CD4-positive, alpha-beta memory T cell (primary cell): ENCODE data around the gene NR2C2. TPM values are rescaled to one million over a fixed set of nuclear protein-coding genes. Genes with fewer than 3 reads are reported as not detected.

Source experiments
- CTCF ChIA-PET: fragments of 350-600 bp; sonication (Branson Sonifier 250); formaldehyde crosslinking; loops from one replicate; lab custom pipeline; 2021; ENCODE audit warnings: inconsistent platforms; ENCODE audit not compliant: partially characterized antibody; lab: Charles Lee
- POLR2A ChIA-PET: fragments of 350-600 bp; sonication (Branson Sonifier 250); formaldehyde crosslinking; loops from one replicate; lab custom pipeline; 2021; ENCODE audit not compliant: partially characterized antibody; lab: Charles Lee
- DNase-seq, 5 donors: peaks; one replicate each; pipeline versions ENCODE4 v3.0.0 to v3.0.0-alpha.2; 2020 to 2022; ENCODE audit warnings: mixed read lengths in 1 of 5
- H3K27ac ChIP-seq: one replicate; pipeline ENCODE4 v1.7.0; 2013; ENCODE audit warnings: low read depth, low read length
- H3K27me3 ChIP-seq: 2 replicates; pipeline ENCODE4 v1.7.0; 2013; ENCODE audit warnings: mild to moderate bottlenecking, low read length, moderate library complexity; ENCODE audit not compliant: insufficient read depth
- H3K36me3 ChIP-seq: 2 replicates; pipeline ENCODE4 v1.7.0; 2013; ENCODE audit warnings: mild to moderate bottlenecking, low read length, moderate library complexity; ENCODE audit not compliant: insufficient read depth
- H3K4me1 ChIP-seq: 2 replicates; pipeline ENCODE4 v1.7.0; 2013; ENCODE audit warnings: mild to moderate bottlenecking, low read length, moderate library complexity; ENCODE audit not compliant: insufficient read depth
- H3K4me3 ChIP-seq, 2 donors: one replicate each; pipeline ENCODE4 v1.7.0; 2013; ENCODE audit warnings: low read length in 2 of 2, mild to moderate bottlenecking in 1 of 2
- H3K9me3 ChIP-seq, 2 donors: one replicate each; pipeline ENCODE4 v1.7.0; 2013; ENCODE audit warnings: low read length in 2 of 2, control low read depth in 1 of 2; ENCODE audit not compliant: control insufficient read depth in 1 of 2
- H3K27ac Mint-ChIP-seq, 7 donors: one replicate each; pipeline ENCODE4 v1.8.0; 2020 to 2021; ENCODE audit warnings: mixed read lengths in 7 of 7, mild to moderate bottlenecking in 6 of 7, inconsistent platforms in 3 of 7, moderate library complexity in 3 of 7
- H3K27me3 Mint-ChIP-seq, 2 donors: one replicate each; pipeline ENCODE4 v1.8.0; 2020 to 2021; ENCODE audit warnings: mixed read lengths in 2 of 2
- H3K36me3 Mint-ChIP-seq, 2 donors: one replicate each; pipeline ENCODE4 v1.8.0; 2020 to 2021; ENCODE audit warnings: mixed read lengths in 2 of 2, inconsistent platforms in 1 of 2, mild to moderate bottlenecking in 1 of 2
- H3K4me1 Mint-ChIP-seq, 4 donors: one replicate each; pipeline ENCODE4 v1.8.0; 2020 to 2021; ENCODE audit warnings: mixed read lengths in 4 of 4, mild to moderate bottlenecking in 1 of 4
- H3K4me3 Mint-ChIP-seq, 8 donors: one replicate each; pipeline ENCODE4 v1.8.0; 2020 to 2021; ENCODE audit warnings: mixed read lengths in 8 of 8, mild to moderate bottlenecking in 7 of 8, moderate library complexity in 6 of 8, inconsistent platforms in 3 of 8
- H3K9me3 Mint-ChIP-seq, 8 donors: one replicate each; pipeline ENCODE4 v1.8.0; 2020 to 2021; ENCODE audit warnings: mixed read lengths in 8 of 8, mild to moderate bottlenecking in 5 of 8, inconsistent platforms in 3 of 8, moderate library complexity in 1 of 8
- intact Hi-C: fragments of 100-400 bp; cut with micrococcal nuclease; formaldehyde crosslinking; loops from one replicate; pipeline ENCODE4 v1.15.1; 2023
- polyA plus RNA-seq, 2 donors: library from polyadenylated mRNA; unstranded; fragments of 300-500 nt; fragmentation: Illumina TruSeq; gene quantifications; one replicate each; pipeline ENCODE4 v1.2.3, GENCODE V29; 2021
- total RNA-seq, 2 experiments: library from RNA; stranded (reverse); gene quantifications; one replicate each; pipeline ENCODE4 v1.2.3, GENCODE V29; 2021

The NR2C2 gene
- total and polyA plus RNA-seq, 4 experiments from 2014 or later = 5.5 to 103 (median 54.9) TPM

DNA sequence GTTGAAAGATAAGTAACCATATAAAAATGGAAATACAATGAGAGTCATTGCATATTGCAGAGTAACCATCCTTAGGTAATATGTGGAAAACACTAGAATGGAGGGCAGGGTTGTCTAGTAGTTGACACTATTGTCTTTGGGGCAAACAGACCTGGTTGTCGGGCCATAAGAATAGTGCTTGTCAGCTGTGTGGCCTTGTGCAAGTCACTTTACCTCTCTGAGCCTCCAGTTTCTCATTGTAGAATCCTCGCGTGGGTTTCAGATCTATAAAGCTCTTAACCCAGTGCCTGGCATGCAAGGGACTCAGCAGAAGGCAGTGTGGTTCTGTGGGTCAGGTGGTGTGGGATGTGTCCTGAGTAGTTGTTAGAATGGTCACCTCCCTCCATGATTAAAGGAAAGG, 85.7 kb downstream of the NR2C2 start:
- H3K27me3 ChIP-seq = no peaks in the 10 kb centered on the region
- Mint-ChIP-seq H3K27me3 (no peaks in the 10 kb centered on the region), H3K36me3 (peaks cover 50 to 86% of the 10 kb centered on the region in 2 donors), H3K4me1 (no peaks in the 10 kb centered on the region), H3K9me3 (no peaks in the 10 kb centered on the region), H3K4me3 (no peak overlapping the region), H3K27ac (peak overlapping the region in 4 of 7 donors; percentile 41 to 83 (median 66))
- no peak for DNase-seq
- H3K36me3 ChIP-seq = peaks cover 71% of the 10 kb centered on the region
- no peaks in the 10 kb centered on the region for H3K4me1 ChIP-seq
- H3K9me3 ChIP-seq = no peaks in the 10 kb centered on the region
- intact Hi-C loops = no loop called here
- H3K4me3 ChIP-seq = no peak overlapping the region
- H3K27ac ChIP-seq = no peak overlapping the region
- POLR2A ChIA-PET = no interaction called here
- CTCF ChIA-PET = interaction anchor here (0.7 kb wide), 1 partner anchor 47 kb away, joined by 4 read pairs; no protein-coding TSS in a partner anchor

DNA sequence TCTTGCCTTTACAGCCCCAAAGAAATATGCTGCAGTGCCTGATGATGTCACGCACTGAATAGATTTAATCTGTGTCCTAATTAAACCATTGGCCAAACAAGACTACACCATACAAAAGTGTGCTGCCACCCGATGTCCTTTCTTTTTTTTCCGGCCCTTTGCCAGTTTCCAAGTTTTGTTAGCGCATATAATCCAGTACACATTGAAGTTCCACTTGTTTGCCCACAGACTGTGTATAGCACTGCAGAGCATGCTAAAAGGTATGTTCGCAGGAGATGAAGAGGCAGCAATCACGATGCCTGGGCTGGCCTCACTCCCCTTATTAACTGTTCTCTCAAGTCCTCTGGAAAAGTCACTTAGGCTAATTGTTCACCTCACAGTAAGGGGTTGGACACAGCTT, 90.9 kb downstream of the NR2C2 start:
- peaks cover 36 to 83% of the 10 kb centered on the region in 2 donors for H3K36me3 Mint-ChIP-seq
- CTCF ChIA-PET = no interaction called here

DNA sequence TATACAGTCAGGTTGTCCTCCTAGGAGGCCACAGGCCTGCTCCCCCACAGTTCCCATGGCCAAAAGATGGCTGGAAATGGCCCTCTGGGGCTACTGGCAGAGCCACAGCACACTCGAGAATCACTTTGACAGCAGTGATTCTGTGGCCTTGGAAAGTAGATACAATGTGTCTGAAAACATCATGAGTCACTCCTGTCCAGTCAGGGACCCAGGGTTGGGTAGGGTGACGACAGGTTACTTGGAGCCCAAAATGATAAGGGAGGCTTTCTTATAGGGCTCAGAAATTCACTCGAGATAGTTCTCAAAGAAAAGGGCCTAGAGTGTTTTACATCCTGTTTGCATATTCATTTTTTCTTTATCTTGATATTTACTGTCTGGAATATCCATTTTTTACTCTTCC, 93.5 kb downstream of the NR2C2 start:
- intact Hi-C loops = no loop called here
- peaks cover 12% of the 10 kb centered on the region for H3K4me1 ChIP-seq
- H3K27me3 ChIP-seq = no peaks in the 10 kb centered on the region
- ChIA-PET CTCF (no interaction called here), POLR2A (no interaction called here)
- H3K27ac Mint-ChIP-seq = peak overlapping the region in 4 of 7 donors; percentile 51 to 82 (median 76)
- no peaks in the 10 kb centered on the region for H3K9me3 ChIP-seq
- no peak overlapping the region for H3K27ac ChIP-seq
- no peaks in the 10 kb centered on the region for H3K9me3 Mint-ChIP-seq
- H3K36me3 ChIP-seq = peaks cover 72% of the 10 kb centered on the region
- DNase-seq = no peak
- H3K36me3 Mint-ChIP-seq = peaks cover 32 to 87% of the 10 kb centered on the region in 2 donors
- no peak overlapping the region for H3K4me3 ChIP-seq
- H3K27me3 Mint-ChIP-seq = no peaks in the 10 kb centered on the region
- H3K4me3 Mint-ChIP-seq = no peak overlapping the region
- peaks cover 11 to 25% (median 18%) of the 10 kb centered on the region in 4 donors for H3K4me1 Mint-ChIP-seq

More for the DNA sequence above, 90.9 kb downstream of the NR2C2 start:
- no peak overlapping the region for H3K27ac ChIP-seq
- Mint-ChIP-seq H3K27ac (peak overlapping the region in 2 of 7 donors; percentile 3 to 81), H3K4me1 (peaks cover 0 to 11% (median 1%) of the 10 kb centered on the region in 4 donors), H3K27me3 (no peaks in the 10 kb centered on the region), H3K4me3 (no peak overlapping the region), H3K9me3 (no peaks in the 10 kb centered on the region)
- H3K27me3 ChIP-seq = no peaks in the 10 kb centered on the region
- no peaks in the 10 kb centered on the region for H3K9me3 ChIP-seq
- peaks cover 67% of the 10 kb centered on the region for H3K36me3 ChIP-seq
- no peaks in the 10 kb centered on the region for H3K4me1 ChIP-seq
- H3K4me3 ChIP-seq = no peak overlapping the region
- intact Hi-C loops = no loop called here
- POLR2A ChIA-PET = no interaction called here
- no peak for DNase-seq

DNA sequence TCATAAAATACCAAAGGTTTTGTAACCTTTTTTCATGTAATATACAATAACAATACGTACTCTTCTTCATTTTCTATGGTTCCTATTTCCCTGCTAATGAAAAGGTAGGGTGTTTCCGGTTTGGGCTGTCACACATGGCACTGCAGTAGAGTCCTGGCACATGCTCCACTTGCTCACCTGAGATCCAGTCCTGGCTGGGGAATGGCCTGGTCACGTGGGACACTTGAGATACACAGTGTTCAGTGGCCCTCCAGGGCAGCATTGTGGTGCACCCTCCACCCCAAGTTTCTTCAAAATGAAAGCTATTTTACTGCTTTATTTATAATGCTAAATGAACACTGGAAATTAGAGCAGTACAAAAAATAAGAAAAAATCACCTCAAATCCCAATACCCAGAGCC, 94.6 kb downstream of the NR2C2 start:
- Mint-ChIP-seq H3K36me3 (peaks cover 37 to 91% of the 10 kb centered on the region in 2 donors), H3K4me1 (peaks cover 13 to 25% (median 18%) of the 10 kb centered on the region in 4 donors), H3K27me3 (no peaks in the 10 kb centered on the region), H3K27ac (peak overlapping the region in 1 of 7 donors; percentile 62), H3K4me3 (no peak overlapping the region), H3K9me3 (no peaks in the 10 kb centered on the region)
- H3K4me1 ChIP-seq = peaks cover 12% of the 10 kb centered on the region
- ChIA-PET POLR2A (no interaction called here), CTCF (no interaction called here)
- H3K36me3 ChIP-seq = peaks cover 82% of the 10 kb centered on the region
- no peak overlapping the region for H3K4me3 ChIP-seq
- H3K27me3 ChIP-seq = no peaks in the 10 kb centered on the region
- DNase-seq = no peak
- intact Hi-C loops = no loop called here
- no peak overlapping the region for H3K27ac ChIP-seq
- no peaks in the 10 kb centered on the region for H3K9me3 ChIP-seq

DNA sequence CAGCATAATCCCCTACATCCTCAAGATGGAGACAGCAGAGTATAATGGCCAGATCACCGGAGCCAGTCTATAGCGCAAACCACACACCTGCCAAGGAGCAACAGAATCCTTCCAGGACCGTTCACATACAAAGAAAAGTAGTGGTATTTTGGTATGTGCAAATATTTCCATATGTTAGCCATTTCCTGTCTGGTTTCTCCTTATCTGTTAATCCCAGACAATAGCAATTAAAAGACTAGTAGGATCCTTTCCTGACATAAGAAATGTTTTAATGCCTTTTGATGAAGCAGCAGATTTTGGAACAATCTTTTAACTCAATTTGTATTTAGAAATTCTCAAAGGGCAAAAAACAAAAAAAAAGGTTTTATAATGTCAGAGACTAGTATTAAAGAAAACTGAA, 95.6 kb downstream of the NR2C2 start:
- peak overlapping the region in 3 of 7 donors; percentile 14 to 62 (median 25) for H3K27ac Mint-ChIP-seq
- Histone ChIP-seq H3K4me1 (peaks cover 12% of the 10 kb centered on the region), H3K4me3 (no peak overlapping the region), H3K27me3 (no peaks in the 10 kb centered on the region), H3K36me3 (peaks cover 82% of the 10 kb centered on the region), H3K9me3 (no peaks in the 10 kb centered on the region), H3K27ac (no peak overlapping the region)
- peaks cover 39 to 87% of the 10 kb centered on the region in 2 donors for H3K36me3 Mint-ChIP-seq
- no peaks in the 10 kb centered on the region for H3K9me3 Mint-ChIP-seq
- ChIA-PET CTCF (no interaction called here), POLR2A (no interaction called here)
- DNase-seq = no peak
- intact Hi-C loops = no loop called here
- H3K4me1 Mint-ChIP-seq = peaks cover 13 to 25% (median 18%) of the 10 kb centered on the region in 4 donors
- H3K4me3 Mint-ChIP-seq = no peak overlapping the region
- H3K27me3 Mint-ChIP-seq = no peaks in the 10 kb centered on the region

DNA sequence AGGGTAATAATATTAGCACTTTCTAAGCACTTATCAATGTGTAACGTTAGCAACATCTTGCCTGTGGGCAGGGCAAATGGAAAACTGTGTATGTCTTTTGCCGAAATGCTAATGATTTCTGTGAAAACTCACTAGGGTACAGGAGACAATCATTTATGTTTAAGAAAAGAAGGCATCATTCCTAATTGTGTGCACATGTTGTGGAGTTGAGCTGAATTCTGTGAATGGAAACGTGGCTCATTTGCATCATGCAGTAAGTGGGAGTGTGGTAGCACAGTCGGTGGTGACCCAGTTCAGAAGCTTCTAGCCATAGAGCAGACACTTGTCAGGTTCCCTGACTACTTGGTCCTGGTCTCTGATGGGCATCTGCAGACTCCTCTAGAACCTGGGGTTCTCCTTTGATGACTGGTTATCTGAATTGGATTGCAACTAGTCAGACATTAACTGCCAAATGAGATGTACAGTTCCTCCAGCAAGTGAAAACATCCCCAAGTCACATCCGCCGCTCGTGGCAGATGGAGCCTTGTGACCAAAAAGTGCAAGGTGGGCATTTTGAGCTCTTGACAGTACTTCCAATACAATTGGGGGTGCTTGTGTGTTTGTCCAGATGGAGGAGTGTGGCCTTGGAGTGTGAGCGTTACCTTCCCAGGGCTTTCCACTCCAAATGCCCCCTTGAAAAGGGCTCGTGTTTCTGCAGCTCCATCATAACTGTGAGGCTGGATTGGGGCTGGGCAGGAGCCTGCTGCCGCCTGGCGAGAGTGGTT, 96.2 kb downstream of the NR2C2 start:
- H3K4me3 Mint-ChIP-seq = no peak overlapping the region
- H3K27ac ChIP-seq = peak overlapping the region; percentile 13
- H3K4me3 ChIP-seq = no peak overlapping the region
- intact Hi-C loops = no loop called here
- POLR2A ChIA-PET = interaction anchor here (0.9 kb wide), 1 partner anchor 21 kb away, joined by 3 read pairs; no protein-coding TSS in a partner anchor
- CTCF ChIA-PET = no interaction called here
- no peaks in the 10 kb centered on the region for H3K27me3 Mint-ChIP-seq
- peaks cover 13 to 25% (median 18%) of the 10 kb centered on the region in 4 donors for H3K4me1 Mint-ChIP-seq
- peak overlapping the region in 5 of 7 donors; percentile 14 to 78 (median 31) for H3K27ac Mint-ChIP-seq
- no peaks in the 10 kb centered on the region for H3K9me3 Mint-ChIP-seq
- H3K9me3 ChIP-seq = no peaks in the 10 kb centered on the region
- no peaks in the 10 kb centered on the region for H3K27me3 ChIP-seq
- DNase-seq = no peak
- H3K36me3 Mint-ChIP-seq = peaks cover 33 to 87% of the 10 kb centered on the region in 2 donors
- H3K4me1 ChIP-seq = peaks cover 12% of the 10 kb centered on the region
- peaks cover 86% of the 10 kb centered on the region for H3K36me3 ChIP-seq

- Histone ChIP-seq H3K4me1 (peaks cover 12% of the 10 kb centered on the region), H3K9me3 (no peaks in the 10 kb centered on the region), H3K27ac (peak overlapping the region; percentile 13), H3K4me3 (no peak overlapping the region), H3K27me3 (no peaks in the 10 kb centered on the region), H3K36me3 (peaks cover 86% of the 10 kb centered on the region)
- no peaks in the 10 kb centered on the region for H3K9me3 Mint-ChIP-seq
- H3K27me3 Mint-ChIP-seq = no peaks in the 10 kb centered on the region
- peak overlapping the region; percentile 14 to 68 (median 49) for H3K27ac Mint-ChIP-seq
- intact Hi-C loops = no loop called here
- peak overlapping the region in 3 of 8 donors; percentile 40 to 43 (median 41) for H3K4me3 Mint-ChIP-seq
- ChIA-PET POLR2A (interaction anchor here (0.9 kb wide), 1 partner anchor 20 kb away, joined by 3 read pairs; no protein-coding TSS in a partner anchor), CTCF (no interaction called here)
- H3K36me3 Mint-ChIP-seq = peaks cover 32 to 89% of the 10 kb centered on the region in 2 donors
- H3K4me1 Mint-ChIP-seq = peaks cover 13 to 25% (median 18%) of the 10 kb centered on the region in 4 donors
- no peak for DNase-seq
Observed at GRCh38 chr3:15044326-15044725, 96.9 kb downstream of the NR2C2 start.
